ENCODE data around the gene GAPVD1. TPM values are rescaled to one million over a fixed set of nuclear protein-coding genes. Genes with fewer than 3 reads are reported as not detected.
A peak's percentile ranks its signal among the peaks of the same experiment; 100 is the strongest.
"Not testable (repeated sequence)": the region's sequence is repeated elsewhere in the genome, so short reads cannot be mapped to it uniquely, and the experiment has no call there.

The GAPVD1 gene
- total RNA-seq, 1 donor from 2014 or later = 62.5 TPM

GRCh38 chr9:125375820-125376219, 114.2 kb downstream of the GAPVD1 start:
- no peak for DNase-seq

GRCh38 chr9:125376261-125377226, 114.9 kb downstream of the GAPVD1 start:
- DNase-seq = no peak

- DNase-seq = no peak
Measured at GRCh38 chr9:125377584-125378250, 116.1 kb downstream of the GAPVD1 start.

GRCh38 chr9:125378778-125379177, 117.2 kb downstream of the GAPVD1 start:
- no peak for DNase-seq

GRCh38 chr9:125379208-125379607, 117.6 kb downstream of the GAPVD1 start:
- DNase-seq = no peak

GRCh38 chr9:125380406-125380805, 118.8 kb downstream of the GAPVD1 start:
- no peak for DNase-seq

GRCh38 chr9:125387861-125388524, 126.4 kb downstream of the GAPVD1 start:
- no peak for DNase-seq

- no peak for DNase-seq
Measured at GRCh38 chr9:125388978-125389377, 127.4 kb downstream of the GAPVD1 start.

- no peak for DNase-seq
Measured at GRCh38 chr9:125391704-125392103, 130.1 kb downstream of the GAPVD1 start.

GRCh38 chr9:125393426-125393825, 131.8 kb downstream of the GAPVD1 start:
- no peak for DNase-seq

- no peak for DNase-seq
Measured at GRCh38 chr9:125396799-125397198, 135.2 kb downstream of the GAPVD1 start.

GRCh38 chr9:125397736-125398135, 136.1 kb downstream of the GAPVD1 start:
- no peak for DNase-seq

GRCh38 chr9:125398243-125398642, 136.6 kb downstream of the GAPVD1 start:
- no peak for DNase-seq

- DNase-seq = no peak
Measured at GRCh38 chr9:125399165-125399564, 137.5 kb downstream of the GAPVD1 start.

GRCh38 chr9:125399666-125400065, 138.0 kb downstream of the GAPVD1 start:
- DNase-seq = no peak

GRCh38 chr9:125400232-125400631, 138.6 kb downstream of the GAPVD1 start:
- DNase-seq = not testable (repeated sequence)

GRCh38 chr9:125400725-125401716, 139.4 kb downstream of the GAPVD1 start:
- DNase-seq = no peak

GRCh38 chr9:125404733-125405132, 143.1 kb downstream of the GAPVD1 start:
- DNase-seq = no peak

- peak; percentile 23 for DNase-seq
Measured at GRCh38 chr9:125405938-125406809, 144.5 kb downstream of the GAPVD1 start.

GRCh38 chr9:125406810-125407087, 145.1 kb downstream of the GAPVD1 start:
- no peak for DNase-seq

- DNase-seq = no peak
Measured at GRCh38 chr9:125407432-125407973, 145.9 kb downstream of the GAPVD1 start.
